ENCODE results near the gene GABARAPL2.
"Not testable (repeated sequence)": the region's sequence is repeated elsewhere in the genome, so short reads cannot be mapped to it uniquely, and the experiment has no call there.

Gene GABARAPL2

DNA sequence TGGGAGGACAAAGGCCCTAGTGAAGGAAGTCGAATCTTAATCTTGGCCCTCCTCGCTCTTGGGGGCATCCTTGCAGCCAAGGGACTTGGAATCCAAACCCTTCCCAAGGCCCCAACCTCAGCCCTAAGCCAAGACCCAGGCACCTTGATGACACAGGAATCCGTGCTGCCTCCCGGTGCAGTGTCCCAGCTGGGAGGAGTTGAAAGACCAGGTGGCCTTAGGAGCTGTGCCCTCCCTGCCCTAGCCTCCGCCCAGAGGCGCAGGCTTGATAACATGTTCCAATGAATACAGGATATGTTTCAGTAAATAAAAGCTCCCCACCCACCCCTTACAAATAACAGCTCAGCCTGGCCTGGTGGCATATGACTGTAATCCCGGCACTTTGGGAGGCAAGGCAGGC lies 30.3 kb upstream of the GABARAPL2 start, which contains the start of gene CHST5:
Gene CHST5 (minus strand): TSS at position 208 of the 400 bp plus-strand sequence. CDS start 5,724 bp downstream, outside the sequence.
- no peaks in the 10 kb centered on the region for H3K36me3 ChIP-seq (ENCODE audit: control insufficient read depth, insufficient read depth, low read length)

DNA sequence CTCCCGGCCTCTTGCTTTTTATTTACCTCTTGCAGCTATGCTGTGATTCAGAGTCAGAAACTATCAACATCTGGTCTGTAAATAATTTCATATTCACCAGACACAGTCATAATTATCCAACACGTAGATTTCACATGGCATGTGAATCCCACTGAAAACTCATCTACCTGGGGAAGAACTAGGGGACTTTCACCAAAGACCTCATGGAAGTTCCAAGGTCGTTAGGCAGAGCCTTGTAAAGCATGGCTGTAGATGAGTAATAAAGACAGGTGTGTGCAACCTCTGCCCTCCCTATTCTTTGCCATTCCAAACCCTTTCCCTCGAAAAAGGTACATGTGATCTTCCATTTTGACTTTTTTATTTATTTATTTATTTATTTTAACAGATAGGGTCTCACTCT lies 28.4 kb upstream of the GABARAPL2 start:
- Histone ChIP-seq H3K4me1 (ENCODE audit: control insufficient read depth, low read depth, low read length) (no peaks in the 10 kb centered on the region), H2BK15ac (replicated peaks; ENCODE audit: low read depth) (no peak overlapping the region), H3K79me2 (ENCODE audit: control insufficient read depth, insufficient read depth, low read length) (no peaks in the 10 kb centered on the region), H4K5ac (ENCODE audit: low read length) (no peak overlapping the region), H2AK5ac (ENCODE audit: low read length) (no peak overlapping the region), H3K23ac (ENCODE audit: low read length) (no peak overlapping the region), H3K27me3 (ENCODE audit: insufficient read depth, low read length, poor library complexity) (no peaks in the 10 kb centered on the region), H4K8ac (ENCODE audit: low read depth, low read length) (no peak overlapping the region), H3K4me2 (ENCODE audit: low read length) (no peak overlapping the region), H2BK120ac (ENCODE audit: low read depth, low read length) (no peak overlapping the region), H3K4me3 (ENCODE audit: low read length) (no peak overlapping the region), H3K79me1 (ENCODE audit: low read length) (no peaks in the 10 kb centered on the region), H3K56ac (ENCODE audit: low read length) (no peak overlapping the region), H2BK5ac (ENCODE audit: low read length) (no peak overlapping the region), H3K18ac (ENCODE audit: low read length) (no peak overlapping the region), H3K4ac (ENCODE audit: low read depth, low read length) (no peak overlapping the region), H3K36me3 (ENCODE audit: control insufficient read depth, insufficient read depth, low read length) (no peaks in the 10 kb centered on the region), H3K27ac (ENCODE audit: low read depth, low read length) (no peak overlapping the region), H3K9ac (ENCODE audit: low read length) (no peak overlapping the region)
- no peak for DNase-seq
- no CpG with 5 or more reads among the region's 4 CpGs for WGBS (ENCODE audit: extremely low coverage, insufficient coverage, low lambda C conversion rate)

More for the DNA sequence above, 30.3 kb upstream of the GABARAPL2 start, which contains the start of gene CHST5:
- H4K5ac ChIP-seq (ENCODE audit: low read length) = no peak within 1 kb of the TSS
- H3K79me1 ChIP-seq (ENCODE audit: low read length) = no peaks in the 10 kb centered on the region
- H3K4me3 ChIP-seq (ENCODE audit: low read length) = no peak within 1 kb of the TSS
- no peak within 1 kb of the TSS for H3K18ac ChIP-seq (ENCODE audit: low read length)
- no peak within 1 kb of the TSS for H3K4ac ChIP-seq (ENCODE audit: low read depth, low read length)
- H3K27me3 ChIP-seq (ENCODE audit: insufficient read depth, low read length, poor library complexity) = no peaks in the 10 kb centered on the region
- no peak within 1 kb of the TSS for H3K4me2 ChIP-seq (ENCODE audit: low read length)
- no peak within 1 kb of the TSS for H2BK120ac ChIP-seq (ENCODE audit: low read depth, low read length)
- H3K27ac ChIP-seq (ENCODE audit: low read depth, low read length) = no peak within 1 kb of the TSS
- no peak within 1 kb of the TSS for H2BK15ac ChIP-seq (replicated peaks; ENCODE audit: low read depth)
- H3K79me2 ChIP-seq (ENCODE audit: control insufficient read depth, insufficient read depth, low read length) = no peaks in the 10 kb centered on the region
- no peak within 1 kb of the TSS for H2BK5ac ChIP-seq (ENCODE audit: low read length)
- no peak within 1 kb of the TSS for H4K8ac ChIP-seq (ENCODE audit: low read depth, low read length)
- DNase-seq = no peak
- H3K9ac ChIP-seq (ENCODE audit: low read length) = no peak within 1 kb of the TSS
- no peaks in the 10 kb centered on the region for H3K4me1 ChIP-seq (ENCODE audit: control insufficient read depth, low read depth, low read length)
- no CpG with 5 or more reads among the region's 7 CpGs for WGBS (ENCODE audit: extremely low coverage, insufficient coverage, low lambda C conversion rate)
- no peak within 1 kb of the TSS for H2AK5ac ChIP-seq (ENCODE audit: low read length)
- H3K56ac ChIP-seq (ENCODE audit: low read length) = no peak within 1 kb of the TSS
- H3K23ac ChIP-seq (ENCODE audit: low read length) = no peak within 1 kb of the TSS

DNA sequence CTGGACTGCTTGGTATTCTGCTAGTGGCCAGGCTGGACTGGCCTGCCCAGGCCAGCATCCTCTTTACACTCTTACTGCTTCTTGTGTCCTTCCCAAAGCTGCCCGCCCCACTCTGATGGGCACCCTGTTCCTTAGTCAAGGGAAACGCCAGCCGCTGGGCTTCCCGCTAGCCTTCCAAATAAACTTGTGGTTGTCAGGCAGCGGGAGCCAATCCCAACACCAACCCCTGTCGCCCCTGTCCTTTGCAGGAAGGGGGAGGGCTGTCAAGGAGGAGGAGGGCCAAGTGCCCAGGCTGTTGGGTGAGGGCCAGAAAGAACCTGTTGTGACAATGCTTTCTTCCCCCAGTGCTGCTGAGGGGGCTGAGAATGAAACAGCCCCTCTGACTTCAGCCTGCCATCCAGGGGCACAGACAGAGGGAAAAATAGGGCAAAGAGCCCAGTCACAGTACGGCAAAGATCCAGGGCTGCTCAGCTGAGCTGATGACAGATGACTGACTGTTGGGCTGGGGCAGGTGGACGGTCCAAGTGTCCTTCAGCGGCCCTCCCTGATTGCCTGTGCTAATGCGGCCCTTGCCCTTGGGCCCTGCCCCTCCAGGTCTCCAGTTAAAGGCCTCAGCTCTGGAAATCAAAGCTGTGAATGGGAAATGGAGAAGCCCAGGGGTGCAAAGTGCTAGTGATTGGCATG lies 27.2 kb upstream of the GABARAPL2 start:
- not testable (repeated sequence) for H3K27me3 ChIP-seq (ENCODE audit: insufficient read depth, low read length, poor library complexity); H2BK5ac ChIP-seq (ENCODE audit: low read length); H3K18ac ChIP-seq (ENCODE audit: low read length)

DNA sequence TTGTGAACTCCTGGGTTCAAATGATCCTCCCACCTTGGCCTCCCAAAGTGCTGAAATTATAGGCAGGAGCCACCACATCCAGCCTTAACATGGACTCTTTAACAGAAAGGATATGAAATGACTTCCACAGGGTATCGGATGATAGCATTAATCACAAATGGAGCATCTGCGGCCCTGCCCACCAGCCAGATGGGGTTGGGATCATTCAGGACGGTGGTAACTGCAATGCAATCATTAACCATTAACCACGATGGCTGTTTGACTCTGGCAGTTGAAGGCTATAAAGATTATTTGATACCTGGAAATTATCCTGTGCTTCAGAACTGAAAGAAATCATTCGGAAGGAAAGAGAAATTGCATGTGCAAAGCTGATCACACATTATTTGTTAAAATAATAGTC lies 24.9 kb upstream of the GABARAPL2 start:
- H3K79me2 ChIP-seq (ENCODE audit: control insufficient read depth, insufficient read depth, low read length) = no peaks in the 10 kb centered on the region
- no peak overlapping the region for H2BK15ac ChIP-seq (replicated peaks; ENCODE audit: low read depth)
- no peak overlapping the region for H2BK120ac ChIP-seq (ENCODE audit: low read depth, low read length)
- H2AK5ac ChIP-seq (ENCODE audit: low read length) = no peak overlapping the region
- DNase-seq = no peak
- no peaks in the 10 kb centered on the region for H3K27me3 ChIP-seq (ENCODE audit: insufficient read depth, low read length, poor library complexity)
- H4K5ac ChIP-seq (ENCODE audit: low read length) = no peak overlapping the region
- no peaks in the 10 kb centered on the region for H3K4me1 ChIP-seq (ENCODE audit: control insufficient read depth, low read depth, low read length)
- no peak overlapping the region for H3K18ac ChIP-seq (ENCODE audit: low read length)
- H3K4ac ChIP-seq (ENCODE audit: low read depth, low read length) = no peak overlapping the region
- no peak overlapping the region for H3K9ac ChIP-seq (ENCODE audit: low read length)
- H3K23ac ChIP-seq (ENCODE audit: low read length) = no peak overlapping the region
- H2BK5ac ChIP-seq (ENCODE audit: low read length) = no peak overlapping the region
- no peak overlapping the region for H3K56ac ChIP-seq (ENCODE audit: low read length)
- no peak overlapping the region for H3K4me2 ChIP-seq (ENCODE audit: low read length)
- no peaks in the 10 kb centered on the region for H3K36me3 ChIP-seq (ENCODE audit: control insufficient read depth, insufficient read depth, low read length)
- H3K27ac ChIP-seq (ENCODE audit: low read depth, low read length) = no peak overlapping the region
- H3K4me3 ChIP-seq (ENCODE audit: low read length) = no peak overlapping the region
- H4K8ac ChIP-seq (ENCODE audit: low read depth, low read length) = no peak overlapping the region
- WGBS (ENCODE audit: extremely low coverage, insufficient coverage, low lambda C conversion rate) = no CpG with 5 or more reads among the region's 5 CpGs
- H3K79me1 ChIP-seq (ENCODE audit: low read length) = no peaks in the 10 kb centered on the region

More for the DNA sequence above, 27.2 kb upstream of the GABARAPL2 start:
- H2BK120ac ChIP-seq (ENCODE audit: low read depth, low read length); H3K79me2 ChIP-seq (ENCODE audit: control insufficient read depth, insufficient read depth, low read length); H3K4ac ChIP-seq (ENCODE audit: low read depth, low read length); H3K36me3 ChIP-seq (ENCODE audit: control insufficient read depth, insufficient read depth, low read length); H3K27ac ChIP-seq (ENCODE audit: low read depth, low read length); H3K4me2 ChIP-seq (ENCODE audit: low read length); DNase-seq; H3K4me1 ChIP-seq (ENCODE audit: control insufficient read depth, low read depth, low read length); H2BK15ac ChIP-seq (replicated peaks; ENCODE audit: low read depth); H3K9ac ChIP-seq (ENCODE audit: low read length); H4K8ac ChIP-seq (ENCODE audit: low read depth, low read length); H3K79me1 ChIP-seq (ENCODE audit: low read length); H3K23ac ChIP-seq (ENCODE audit: low read length); H3K56ac ChIP-seq (ENCODE audit: low read length); H3K4me3 ChIP-seq (ENCODE audit: low read length); H2AK5ac ChIP-seq (ENCODE audit: low read length); H4K5ac ChIP-seq (ENCODE audit: low read length): not testable (repeated sequence)
- no CpG with 5 or more reads among the region's 10 CpGs for WGBS (ENCODE audit: extremely low coverage, insufficient coverage, low lambda C conversion rate)

DNA sequence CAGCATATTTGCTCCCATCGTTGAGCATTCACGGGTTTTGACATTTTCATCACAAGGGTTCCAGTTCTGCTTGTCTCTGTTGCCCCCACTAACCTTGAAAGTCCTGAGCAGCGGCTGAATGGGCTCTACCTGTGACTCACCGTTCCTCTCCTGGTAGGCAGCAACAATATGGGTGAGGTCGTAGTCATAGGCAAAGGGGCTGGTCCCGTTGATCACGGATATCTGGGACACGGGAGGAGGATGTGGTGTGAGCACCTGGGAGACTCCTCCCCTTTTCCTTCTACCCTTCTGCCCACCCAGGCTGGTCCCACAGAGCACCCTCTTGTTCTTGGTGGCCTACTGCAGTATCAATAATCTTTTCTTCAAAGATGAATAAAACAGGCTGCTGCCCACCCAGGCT lies 23.7 kb upstream of the GABARAPL2 start:
- H3K4me3 ChIP-seq (ENCODE audit: low read length); H3K36me3 ChIP-seq (ENCODE audit: control insufficient read depth, insufficient read depth, low read length); H3K79me2 ChIP-seq (ENCODE audit: control insufficient read depth, insufficient read depth, low read length); H2AK5ac ChIP-seq (ENCODE audit: low read length); H3K27me3 ChIP-seq (ENCODE audit: insufficient read depth, low read length, poor library complexity); H3K18ac ChIP-seq (ENCODE audit: low read length); H3K4me1 ChIP-seq (ENCODE audit: control insufficient read depth, low read depth, low read length); H4K5ac ChIP-seq (ENCODE audit: low read length); H3K4ac ChIP-seq (ENCODE audit: low read depth, low read length); H4K8ac ChIP-seq (ENCODE audit: low read depth, low read length); H3K4me2 ChIP-seq (ENCODE audit: low read length); H2BK5ac ChIP-seq (ENCODE audit: low read length); H3K23ac ChIP-seq (ENCODE audit: low read length); H2BK120ac ChIP-seq (ENCODE audit: low read depth, low read length); H3K79me1 ChIP-seq (ENCODE audit: low read length); H3K27ac ChIP-seq (ENCODE audit: low read depth, low read length); H2BK15ac ChIP-seq (replicated peaks; ENCODE audit: low read depth); H3K9ac ChIP-seq (ENCODE audit: low read length); H3K56ac ChIP-seq (ENCODE audit: low read length); DNase-seq: not testable (repeated sequence)
- no CpG with 5 or more reads among the region's 8 CpGs for WGBS (ENCODE audit: extremely low coverage, insufficient coverage, low lambda C conversion rate)

DNA sequence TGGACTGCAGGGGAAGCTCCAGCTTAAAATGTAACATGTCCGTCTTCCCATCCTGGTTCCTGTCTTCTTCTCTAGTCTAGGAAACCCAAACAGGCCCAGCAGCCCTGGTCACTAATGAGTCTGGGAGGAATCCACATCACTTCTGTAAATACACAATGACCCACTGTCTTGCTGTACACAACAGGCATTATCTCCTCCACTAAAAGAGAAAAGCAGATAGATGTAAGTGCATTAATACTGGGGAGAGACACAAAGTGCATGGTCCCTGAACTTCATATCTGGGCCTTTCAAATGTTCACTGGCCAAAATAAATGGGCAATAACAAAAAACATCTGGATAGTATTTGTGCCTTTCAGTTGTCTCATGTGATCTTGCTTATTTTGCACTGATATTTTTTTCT lies 20.3 kb upstream of the GABARAPL2 start:
- not testable (repeated sequence) for H3K9ac ChIP-seq (ENCODE audit: low read length); H2BK5ac ChIP-seq (ENCODE audit: low read length); H2AK5ac ChIP-seq (ENCODE audit: low read length); H3K4me2 ChIP-seq (ENCODE audit: low read length); H2BK15ac ChIP-seq (replicated peaks; ENCODE audit: low read depth); H3K79me1 ChIP-seq (ENCODE audit: low read length); H3K18ac ChIP-seq (ENCODE audit: low read length); H4K5ac ChIP-seq (ENCODE audit: low read length); DNase-seq; H3K56ac ChIP-seq (ENCODE audit: low read length); H3K4me1 ChIP-seq (ENCODE audit: control insufficient read depth, low read depth, low read length); H3K27ac ChIP-seq (ENCODE audit: low read depth, low read length); H4K8ac ChIP-seq (ENCODE audit: low read depth, low read length); H3K79me2 ChIP-seq (ENCODE audit: control insufficient read depth, insufficient read depth, low read length); H3K4me3 ChIP-seq (ENCODE audit: low read length); H3K27me3 ChIP-seq (ENCODE audit: insufficient read depth, low read length, poor library complexity); H3K4ac ChIP-seq (ENCODE audit: low read depth, low read length); H2BK120ac ChIP-seq (ENCODE audit: low read depth, low read length); H3K36me3 ChIP-seq (ENCODE audit: control insufficient read depth, insufficient read depth, low read length); H3K23ac ChIP-seq (ENCODE audit: low read length)
- WGBS (ENCODE audit: extremely low coverage, insufficient coverage, low lambda C conversion rate) = no CpG with 5 or more reads among the region's 1 CpG

Data from mesendoderm (in vitro differentiated cells).